HG02970 (cell line): ENCODE results near the gene CCNE1.
"Not testable (repeated sequence)": the region's sequence is repeated elsewhere in the genome, so short reads cannot be mapped to it uniquely, and the experiment has no call there.

Experiments
- ATAC-seq: cut with Tn5 transposase; IDR thresholded peaks from one replicate; pipeline ENCODE4 v1.9.1; 2021; ENCODE audit warnings: mild to moderate bottlenecking, moderate library complexity, moderate number of reproducible peaks; ENCODE audit not compliant: unreplicated experiment, low FRiP score

CCNE1 gene

DNA sequence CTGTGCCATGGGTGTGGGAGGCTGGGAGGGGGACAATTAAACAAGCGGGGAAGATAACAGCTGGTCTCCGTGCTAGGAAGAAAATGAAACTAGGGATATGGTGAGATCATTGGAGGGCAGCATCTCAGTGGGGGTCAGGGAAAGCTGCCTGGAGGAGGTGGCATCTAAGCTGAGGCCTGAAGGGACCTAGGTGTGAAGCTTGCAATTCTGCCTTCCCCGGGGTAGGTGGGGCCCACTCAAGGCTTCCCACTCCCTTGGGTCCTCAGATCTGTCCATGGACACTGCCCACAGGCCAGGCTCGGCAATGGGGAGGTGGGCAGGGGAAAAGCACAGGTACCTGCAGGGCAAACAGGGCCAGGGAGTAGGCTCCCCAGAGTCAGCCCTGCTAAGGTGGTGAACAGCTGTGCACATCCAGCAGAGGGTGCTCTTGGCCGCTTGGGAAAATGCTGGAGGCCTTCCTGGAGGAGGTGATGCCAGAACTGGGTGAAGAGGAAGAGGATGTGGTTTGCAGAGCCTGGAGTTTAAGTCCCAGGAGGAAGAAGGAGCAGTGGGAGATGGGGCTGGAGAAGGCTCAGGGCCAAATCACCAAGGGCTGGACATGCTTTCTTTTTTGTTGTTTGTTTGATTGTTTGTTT lies 25.7 kb upstream of the CCNE1 start:
- ATAC-seq = no peak

DNA sequence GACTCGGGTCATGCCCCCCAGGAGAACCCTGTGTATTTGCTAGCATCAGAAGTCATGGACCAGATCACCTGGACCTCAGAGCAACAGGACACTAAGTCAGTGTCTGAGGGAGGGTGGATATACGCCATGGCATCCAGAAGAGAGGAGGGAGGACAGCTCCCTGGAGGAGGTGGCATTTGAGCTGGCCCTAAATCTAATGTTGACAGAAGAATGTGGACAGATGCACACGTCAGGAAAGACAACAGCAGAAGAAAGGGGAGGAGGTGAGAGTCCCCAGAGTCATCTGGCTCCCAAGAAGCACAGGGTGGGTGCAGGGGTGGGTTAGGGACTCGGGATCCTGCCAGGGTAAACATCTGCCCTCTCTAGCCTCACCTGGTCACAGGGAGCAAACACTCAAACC lies 24.5 kb upstream of the CCNE1 start:
- no peak for ATAC-seq

DNA sequence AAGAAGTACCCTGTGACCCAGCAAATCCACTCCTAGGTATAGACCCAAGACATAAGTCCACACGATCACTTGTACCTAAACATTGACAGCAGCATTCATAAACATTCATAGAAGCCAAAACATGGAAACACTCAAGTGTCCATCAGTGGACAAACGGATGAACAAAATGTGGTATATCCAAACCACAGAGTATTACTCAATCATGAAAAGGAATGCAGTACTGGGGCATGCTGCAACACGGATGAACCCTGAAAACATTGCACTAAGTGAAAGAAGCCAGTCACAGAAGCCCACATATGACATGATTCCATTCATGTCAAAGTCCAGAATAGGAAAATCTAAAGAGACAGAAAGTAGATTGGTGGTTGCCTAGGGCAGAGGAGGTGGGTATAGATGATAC lies 22.8 kb upstream of the CCNE1 start:
- ATAC-seq = no peak

DNA sequence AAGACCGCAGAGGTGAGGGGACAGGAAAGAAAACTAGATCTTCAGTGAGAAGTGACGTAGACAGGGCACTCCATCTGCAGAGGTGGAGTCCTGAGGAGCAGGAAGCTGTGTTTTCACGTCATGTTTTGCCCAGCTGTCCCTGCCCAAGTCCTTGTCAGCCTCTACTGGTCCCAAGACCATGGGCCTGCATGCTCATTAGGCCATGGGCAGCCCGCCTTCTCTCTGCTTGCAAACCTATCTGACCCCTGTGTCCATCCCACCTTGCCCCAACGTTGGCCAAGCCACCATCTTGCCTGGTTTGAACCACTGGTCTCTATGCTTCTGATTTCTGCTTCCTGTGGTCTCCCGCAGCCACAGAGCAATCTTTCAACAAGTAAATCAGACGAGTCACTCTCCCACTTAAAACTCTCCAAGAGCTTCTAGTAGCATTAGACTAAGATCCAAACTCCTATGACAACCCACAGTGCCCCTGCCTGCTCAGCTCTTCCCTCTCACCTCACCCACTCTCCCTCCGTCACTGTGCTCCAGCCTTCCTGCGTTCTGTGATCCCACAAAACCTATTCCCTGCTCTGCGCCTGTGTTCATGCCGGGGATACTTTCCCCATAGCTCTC lies 18.6 kb upstream of the CCNE1 start:
- ATAC-seq = no peak

DNA sequence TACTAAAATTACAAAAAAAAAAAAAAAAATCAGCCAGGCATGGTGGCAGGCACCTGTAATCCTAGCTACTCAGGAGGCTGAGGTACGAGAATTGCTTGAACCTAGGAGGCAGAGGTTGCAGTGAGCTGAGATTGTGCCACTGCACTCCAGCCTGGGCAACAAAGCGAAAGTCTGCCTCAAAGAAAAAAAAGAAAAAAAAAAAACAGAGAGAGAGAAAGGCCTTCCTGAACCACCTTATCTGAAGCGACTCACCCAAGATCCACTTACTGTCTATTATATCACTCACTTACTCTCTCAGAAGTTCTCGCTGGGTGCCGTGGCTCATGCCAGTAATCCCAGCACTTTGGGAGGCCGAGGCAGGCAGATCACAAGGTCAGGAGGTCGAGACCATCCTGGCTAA lies 17.3 kb upstream of the CCNE1 start:
- ATAC-seq = not testable (repeated sequence)

DNA sequence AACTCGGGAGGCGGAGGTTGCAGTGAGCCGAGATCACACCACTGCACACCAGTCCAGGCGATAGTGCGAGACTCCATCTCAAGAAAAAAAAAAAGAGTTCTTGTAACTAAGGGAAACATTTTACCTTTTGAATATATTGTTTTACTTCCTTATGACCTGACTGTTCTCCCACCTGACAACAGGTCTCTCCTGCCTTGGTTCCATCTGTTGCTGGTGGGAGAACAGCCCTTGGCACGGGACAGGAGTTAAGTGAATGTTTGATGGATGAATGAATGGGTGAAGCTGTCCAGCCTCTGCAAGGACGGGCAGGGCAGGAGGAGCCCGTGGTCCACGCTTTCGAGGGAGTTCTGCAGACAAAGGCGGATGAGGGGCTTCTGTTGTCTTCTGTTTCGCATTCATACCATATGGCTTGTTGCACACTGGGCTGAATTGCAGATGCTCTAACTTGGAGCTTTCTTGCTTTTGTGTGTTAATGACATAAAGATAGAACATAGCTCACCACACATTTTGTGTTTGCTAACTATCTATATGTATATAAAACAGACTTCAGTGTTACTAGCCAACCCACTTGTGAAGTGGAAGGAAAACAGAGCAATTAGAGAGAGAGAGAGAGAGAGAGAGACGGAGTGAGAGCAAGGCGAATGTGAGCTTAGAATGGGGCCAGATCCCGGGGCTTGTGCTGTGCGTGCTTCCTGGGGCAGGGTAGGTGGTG lies 16.2 kb upstream of the CCNE1 start:
- no peak for ATAC-seq

DNA sequence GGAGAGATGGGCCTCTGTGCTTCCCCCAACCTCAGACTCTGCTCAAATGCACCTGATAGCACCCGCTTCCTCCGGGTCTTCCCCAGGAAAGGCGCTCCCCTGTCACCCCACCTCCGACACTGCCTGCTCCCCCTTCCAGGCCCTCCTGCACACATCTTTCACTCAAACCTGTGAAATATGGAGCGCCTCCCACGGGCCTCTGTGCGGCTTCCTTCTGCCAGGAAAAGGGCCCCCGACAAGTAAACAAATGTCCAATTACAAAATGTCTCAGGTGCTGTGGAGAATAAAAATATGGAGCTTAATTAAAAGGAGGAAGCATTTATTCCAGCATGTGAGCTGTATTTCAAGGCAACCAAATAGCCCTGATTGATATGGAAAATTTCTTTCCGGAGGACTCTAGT lies 15.6 kb upstream of the CCNE1 start:
- ATAC-seq = no peak

DNA sequence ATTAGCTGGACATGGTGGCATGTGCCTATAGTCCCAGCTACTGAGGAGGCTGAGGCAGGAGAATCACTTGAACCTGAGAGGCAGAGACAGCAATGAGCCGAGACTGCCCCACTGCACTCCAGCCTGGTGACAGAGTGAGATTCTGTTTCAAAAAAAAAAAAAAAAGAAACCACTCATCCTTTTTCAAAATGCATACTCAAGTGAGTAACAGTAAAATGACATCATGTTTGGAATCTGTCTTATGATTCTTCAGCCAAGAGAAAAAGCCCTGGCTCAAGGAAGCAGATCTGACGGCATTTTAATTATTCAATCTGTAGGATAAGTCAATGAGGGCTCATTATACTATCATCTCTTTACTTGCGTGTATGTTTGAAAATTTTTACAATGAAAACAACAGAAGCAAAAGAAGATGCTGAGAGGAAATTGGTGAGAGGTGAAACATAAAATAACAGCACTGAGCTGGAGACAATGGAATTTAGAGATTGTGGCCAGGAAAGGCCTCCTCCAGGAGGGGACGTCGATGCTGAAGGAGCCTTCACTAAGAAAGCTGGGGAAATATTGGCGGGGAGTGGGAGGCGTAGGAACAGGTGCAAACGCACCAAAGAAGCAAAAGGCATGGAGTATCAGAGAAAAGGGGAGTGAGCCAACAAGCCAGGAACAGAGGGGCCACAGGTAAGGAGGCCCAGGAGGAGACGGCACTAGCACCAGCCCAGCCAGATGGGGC lies 12.9 kb upstream of the CCNE1 start:
- no peak for ATAC-seq

DNA sequence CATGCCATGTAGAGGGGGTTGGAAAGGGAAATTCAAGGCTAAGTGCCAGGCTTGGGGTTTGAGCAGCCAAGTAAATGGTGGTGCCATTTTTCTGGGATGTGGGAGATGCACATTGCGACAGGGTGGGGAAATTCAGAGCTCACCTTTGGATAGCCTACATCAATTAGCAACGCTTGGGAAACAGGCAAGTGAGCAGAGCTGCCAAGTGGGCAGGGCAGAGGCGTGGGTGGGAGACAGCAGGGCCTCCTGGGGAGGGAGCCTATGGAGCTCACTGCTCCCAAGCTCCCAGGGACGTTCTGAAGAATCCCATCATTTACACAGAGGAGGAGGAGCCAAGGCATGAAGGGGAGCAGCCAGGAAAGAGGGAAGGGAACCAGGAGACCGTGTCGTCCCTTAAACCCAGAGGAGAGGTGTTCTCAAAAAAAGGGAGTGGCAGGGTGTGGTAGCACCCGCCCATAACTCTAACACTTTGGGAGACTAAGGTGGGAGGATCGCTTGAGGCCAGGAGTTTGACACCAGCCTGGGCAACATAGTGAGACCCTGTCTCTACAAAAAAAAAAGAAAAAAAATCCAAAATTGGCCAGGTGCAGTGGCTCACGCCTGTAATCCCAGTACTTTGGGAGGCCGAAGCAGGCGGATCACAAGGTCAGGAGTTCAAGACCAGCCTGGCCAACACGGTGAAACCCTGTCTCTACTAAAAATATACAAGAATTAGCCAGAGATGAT lies 11.5 kb upstream of the CCNE1 start:
- no peak for ATAC-seq

DNA sequence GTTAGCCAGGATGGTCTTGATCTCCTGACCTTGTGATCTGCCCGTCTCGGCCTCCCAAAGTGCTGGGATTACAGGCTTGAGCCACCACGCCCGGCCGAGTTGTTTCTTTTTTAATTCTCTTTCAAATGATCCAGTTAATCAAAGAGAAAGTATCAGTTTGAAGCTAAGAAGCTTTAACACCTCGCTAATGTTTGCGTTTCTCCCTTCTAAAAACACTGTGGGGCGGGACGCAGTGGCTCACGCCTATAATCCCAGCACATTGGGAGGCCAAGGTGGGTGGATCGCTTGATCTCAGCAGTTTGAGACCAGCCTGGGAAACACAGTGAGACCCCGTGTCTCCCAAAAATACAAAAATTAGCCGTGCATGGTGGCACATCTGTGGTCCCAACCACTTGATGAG lies 7.8 kb upstream of the CCNE1 start:
- ATAC-seq = not testable (repeated sequence)

DNA sequence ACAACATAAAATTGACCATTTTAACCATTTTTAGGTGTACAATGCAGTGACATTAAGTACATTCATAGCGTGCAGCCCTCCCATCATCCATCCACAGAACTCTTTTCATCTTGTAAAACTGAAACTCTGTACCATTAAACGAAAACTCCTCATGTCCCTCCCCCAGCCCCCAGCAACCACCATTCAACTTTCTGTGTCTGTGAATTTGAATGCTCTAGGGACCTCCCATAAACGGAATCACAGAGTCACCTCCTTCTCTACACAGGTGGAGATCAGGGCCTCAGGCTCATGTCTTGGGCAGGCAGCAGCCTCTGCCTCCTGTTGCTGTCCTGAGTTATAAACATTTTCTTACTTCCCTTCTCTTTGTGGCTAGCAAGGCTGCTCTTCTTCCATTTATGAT lies 7.3 kb upstream of the CCNE1 start:
- no peak for ATAC-seq

DNA sequence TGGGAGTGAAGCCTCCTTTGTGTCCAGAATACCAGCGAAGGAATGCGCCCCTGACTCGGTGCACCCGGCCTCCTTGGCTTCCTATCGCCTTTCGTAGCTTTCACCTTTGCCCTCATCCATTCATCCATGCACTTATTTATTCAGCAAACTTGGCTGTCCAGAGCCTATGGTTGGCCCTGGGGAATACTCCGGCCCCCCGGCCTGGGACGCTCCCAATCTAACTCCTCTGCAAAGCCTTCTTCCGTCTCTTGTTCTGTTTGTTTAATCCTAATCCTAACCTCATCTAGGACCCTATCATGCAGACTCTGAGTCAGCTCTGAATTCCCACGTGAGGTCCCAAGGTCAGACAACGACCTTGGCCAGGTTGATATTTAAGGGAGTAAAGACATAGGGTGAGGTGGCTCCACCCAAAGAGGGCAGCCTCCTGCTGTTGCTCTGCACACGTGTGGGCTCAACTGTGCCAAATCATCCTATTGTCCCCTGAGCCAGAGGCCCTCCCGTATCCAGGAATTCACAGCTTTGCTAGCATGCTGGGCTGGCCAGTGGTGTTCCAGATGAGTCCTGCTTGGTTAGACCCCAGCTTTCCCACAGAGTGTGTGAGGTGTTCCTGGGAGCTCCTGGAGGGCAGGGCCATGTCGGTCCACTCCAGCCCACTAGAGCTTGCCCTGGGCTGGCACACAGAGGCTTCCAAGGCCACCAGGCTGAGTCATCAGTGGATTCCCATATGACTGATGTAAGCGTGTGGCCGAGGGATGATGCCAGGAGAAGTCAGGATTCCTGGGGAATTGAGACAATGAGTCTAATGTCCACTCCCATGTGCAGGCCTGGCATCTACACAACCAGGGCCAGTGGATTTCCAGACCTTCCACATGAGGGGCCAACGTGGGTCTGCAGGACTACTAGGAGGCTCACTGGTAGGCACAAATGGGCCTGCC lies 6.5 kb upstream of the CCNE1 start:
- ATAC-seq = no peak

DNA sequence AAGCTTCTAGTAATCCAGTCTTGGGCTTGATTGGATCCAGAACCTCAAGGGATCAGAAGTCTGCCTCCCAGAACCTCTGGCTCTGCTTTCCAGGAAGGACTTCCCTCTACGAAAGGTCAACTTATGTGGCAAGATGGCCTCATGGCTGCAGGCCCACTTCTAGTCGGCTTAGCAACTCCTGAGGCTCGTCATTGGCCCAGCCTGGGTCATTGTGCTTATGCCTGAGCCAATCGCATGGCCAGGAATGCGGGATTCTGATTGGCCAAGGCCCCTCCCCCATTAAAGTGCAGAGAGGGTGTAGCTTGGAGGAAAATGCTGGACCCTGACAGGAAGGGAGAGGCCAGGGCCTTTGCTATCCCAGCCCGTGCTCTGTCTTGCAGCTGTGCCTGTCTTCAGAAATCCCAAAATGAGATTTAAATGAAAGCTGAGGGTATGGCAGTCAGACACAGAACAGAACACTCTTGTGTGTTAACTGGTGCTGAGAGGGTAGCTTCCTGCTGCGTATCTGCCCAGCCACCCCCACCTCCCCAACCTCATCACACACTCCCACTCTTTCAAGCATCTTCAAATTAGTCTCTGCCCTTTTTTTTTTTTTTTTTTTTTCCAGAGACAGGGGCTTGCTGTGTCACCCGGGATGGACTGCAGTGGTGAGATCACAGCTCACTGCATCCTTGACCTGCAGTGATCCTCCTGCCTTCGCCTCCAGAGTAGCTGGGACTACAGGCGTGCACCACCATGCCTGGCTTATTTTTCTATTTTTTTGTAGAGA lies 5.5 kb upstream of the CCNE1 start:
- ATAC-seq = no peak

DNA sequence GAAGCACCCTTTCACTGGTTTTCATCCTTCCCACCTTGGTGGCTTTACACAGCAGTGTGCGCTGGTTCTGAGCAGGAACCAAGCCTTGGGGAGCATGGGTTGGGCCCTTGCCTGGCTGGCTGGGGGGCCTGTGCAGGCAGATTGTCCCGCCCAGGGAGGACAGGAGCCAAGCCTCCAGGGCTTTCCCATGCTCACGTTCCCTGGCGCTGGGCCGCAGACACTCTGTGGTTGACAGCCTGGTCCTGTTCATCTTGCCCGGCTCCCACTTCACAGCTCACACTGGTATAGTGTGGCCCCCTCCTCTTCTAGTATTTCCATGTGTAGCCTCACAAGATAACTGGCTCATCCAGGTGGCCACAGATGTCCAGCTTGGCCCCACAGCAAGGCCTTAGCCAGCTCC lies 4.6 kb upstream of the CCNE1 start:
- no peak for ATAC-seq

DNA sequence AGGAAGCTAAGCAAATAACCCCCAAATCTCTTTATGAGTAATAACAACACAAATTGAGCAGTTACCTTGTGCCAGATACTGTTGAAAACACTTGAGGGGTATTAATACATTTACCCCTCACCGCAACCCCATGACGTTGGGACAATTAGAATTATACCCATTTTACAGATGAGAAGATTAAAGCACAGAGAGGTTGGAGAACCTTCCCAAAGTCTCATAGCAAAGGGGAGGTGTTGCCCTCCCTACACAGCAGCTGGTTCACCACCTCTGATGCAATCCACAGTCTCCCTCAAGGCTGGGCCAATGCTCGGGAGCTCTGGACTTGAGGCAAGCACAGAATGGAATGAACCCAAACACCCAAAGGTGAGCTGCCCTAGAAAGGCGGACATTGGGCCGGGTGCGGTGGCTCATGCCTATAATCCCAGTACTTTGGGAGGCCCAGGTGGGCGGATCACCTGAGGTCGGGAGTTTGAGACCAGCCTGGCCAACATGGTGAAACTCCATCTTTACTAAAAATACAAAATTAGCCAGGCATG lies 3.9 kb upstream of the CCNE1 start:
- no peak for ATAC-seq

DNA sequence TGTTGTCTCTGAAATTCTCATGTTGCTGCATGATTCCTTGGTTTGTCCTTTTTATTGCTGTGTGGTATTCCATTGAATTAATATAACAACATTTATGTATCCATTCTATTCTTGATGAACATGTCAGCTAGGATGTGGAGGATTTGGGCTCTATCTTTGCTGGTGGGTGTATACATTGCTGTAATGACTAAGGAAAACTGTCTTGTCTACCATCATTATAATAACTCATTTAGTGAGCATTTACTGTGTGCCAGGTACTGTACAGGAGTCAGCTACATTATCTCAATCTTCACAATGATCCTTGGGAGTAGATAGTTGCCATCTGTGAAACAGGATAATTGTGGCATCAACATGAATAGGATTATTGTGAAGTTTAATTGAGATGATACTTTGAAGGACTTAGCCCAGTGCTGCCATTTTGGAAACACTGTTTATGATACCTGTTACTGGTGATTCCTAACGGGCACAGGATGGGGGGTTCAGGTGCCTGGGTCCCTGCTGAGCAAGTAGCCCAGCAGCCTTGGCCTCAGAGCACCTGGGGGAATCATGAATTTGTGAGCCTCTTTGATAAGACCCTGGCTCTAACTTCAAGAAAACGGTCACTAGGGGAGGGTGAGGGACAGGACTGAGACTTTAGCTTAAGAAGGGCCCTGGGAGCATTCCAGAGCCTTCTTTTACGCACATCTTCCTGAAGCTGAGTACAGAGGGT lies 1.8 kb upstream of the CCNE1 start:
- ATAC-seq = no peak

DNA sequence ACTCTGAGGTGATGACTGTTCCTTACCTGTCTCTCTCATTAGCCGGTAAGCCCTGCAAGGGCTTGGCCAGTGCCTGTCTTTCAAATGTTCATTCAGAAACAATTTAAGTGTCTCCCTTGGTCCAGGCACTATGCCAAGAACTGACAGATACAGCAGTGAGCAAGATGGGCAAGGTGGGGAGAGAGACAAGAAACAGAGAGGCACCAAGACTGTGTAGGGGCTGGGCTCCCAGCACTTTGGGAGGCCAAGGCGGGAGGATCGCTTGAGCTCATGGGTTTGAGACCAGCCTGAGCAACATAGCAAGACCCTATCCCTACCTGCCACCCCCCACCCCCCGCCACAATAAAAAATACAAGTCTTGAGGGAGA lies 1.3 kb upstream of the CCNE1 start:
- ATAC-seq = no peak
